Mucosa of descending colon (tissue), 3 donors: ENCODE measurements around the gene ERP44. TPM values are rescaled to one million over a fixed set of nuclear protein-coding genes. Genes with fewer than 3 reads are reported as not detected.
"Not testable (repeated sequence)": the region's sequence is repeated elsewhere in the genome, so short reads cannot be mapped to it uniquely, and the experiment has no call there.

Experiments
- ATAC-seq: fragments of 200-7000 bp; cut with Tn5 transposase; one replicate; pipeline ENCODE4 v1.9.1; 2020; ENCODE audit warnings: mild to moderate bottlenecking, moderate library complexity
- DNase-seq, 3 donors: peaks; one replicate each; pipeline ENCODE4 v3.0.0-alpha.2; 2020
- H3K36me3 ChIP-seq: fragments of 200-600 bp; one replicate; pipeline ENCODE4 v1.8.0; 2021; ENCODE audit warnings: low read depth, mild to moderate bottlenecking
- H3K4me1 ChIP-seq: fragments of 200-600 bp; one replicate; pipeline ENCODE4 v1.8.0; 2021; ENCODE audit warnings: low read depth, mild to moderate bottlenecking
- H3K4me3 ChIP-seq: fragments of 200-600 bp; one replicate; pipeline ENCODE4 v1.8.0; 2021; ENCODE audit warnings: mild to moderate bottlenecking
- H3K9me3 ChIP-seq: fragments of 200-600 bp; one replicate; pipeline ENCODE4 v1.8.0; 2021; ENCODE audit warnings: mild to moderate bottlenecking
- intact Hi-C, 2 donors: fragments of 100-400 bp; cut with DNase I in 1 of 2; cut with micrococcal nuclease in 1 of 2; formaldehyde crosslinking; loops; one replicate each; pipeline versions ENCODE4 v1.11.0 to v1.11.1; 2022; cut with DNase I, micrococcal nuclease
- total RNA-seq, 3 donors: library from RNA; stranded (reverse); fragmentation: NEBNext Ultra II Directional in 2 of 3; extraction: Animal tissue kit (Norgen Biotek cat#: 25700) in 2 of 3; gene quantifications; one replicate each; pipeline versions ENCODE4 v1.2.1 to v1.2.4, GENCODE V29; 2021 to 2023
- TF ChIP-seq, protein P1 (sequence below): fragments of 200-600 bp; IDR thresholded peaks from one replicate; pipeline ENCODE4 v1.8.0; 2022; ENCODE audit warnings: antibody characterized with exemption, mild to moderate bottlenecking
- donor health status: DM: no; HTN: no; CAD: no; lungs with moderate emphysema.
- donor health status: DM: no; HTN: no; CAD: no.
- donor health status: DM: no; HTN: yes; CAD: no.

The ERP44 gene
- total RNA-seq, 3 donors from 2014 or later, result 19.5 to 29.7 (median 26.4) TPM

DNA sequence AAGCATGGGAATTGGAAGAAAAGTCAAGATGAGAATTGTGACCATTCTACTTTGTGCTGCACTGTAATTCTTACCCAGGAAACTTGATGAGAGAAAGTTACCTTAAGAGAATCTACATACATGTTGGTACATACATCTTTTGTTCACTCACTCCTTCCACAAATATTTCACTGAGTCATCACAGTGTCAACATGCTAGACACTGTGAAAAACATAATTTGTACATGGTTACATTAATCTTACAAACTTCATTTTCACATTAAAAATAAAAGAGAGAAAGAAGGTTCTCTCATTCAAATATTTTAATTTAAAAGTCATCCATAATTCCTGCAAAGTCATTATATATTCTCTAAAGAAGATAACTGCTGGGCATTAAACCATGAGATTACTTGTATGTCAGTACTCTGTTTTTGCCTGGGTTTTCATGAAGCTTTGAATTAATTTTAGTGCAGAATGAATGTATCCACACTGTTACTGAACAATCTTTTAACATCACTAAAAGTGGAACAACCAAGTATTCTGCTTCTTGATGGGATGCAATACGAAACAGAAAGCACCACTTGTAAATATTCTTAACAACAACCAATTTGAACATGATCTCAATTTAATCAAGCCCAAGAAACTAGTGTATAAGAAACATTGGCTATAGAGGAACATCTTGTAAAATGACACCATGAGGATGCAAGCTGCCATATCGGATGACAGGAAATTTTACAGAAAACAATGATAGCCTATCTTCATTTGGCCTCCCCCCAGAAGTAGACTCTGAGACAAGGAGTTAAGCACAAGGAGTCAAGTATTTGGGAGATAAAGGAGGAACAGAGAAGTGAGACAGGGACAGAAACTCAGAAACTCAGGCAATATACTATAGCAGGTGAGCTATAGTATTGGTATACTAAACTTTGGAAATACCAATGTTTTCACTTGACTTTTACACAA is 28.4 kb downstream of the ERP44 start:
- no peaks in the 10 kb centered on the region for H3K36me3 ChIP-seq
- H3K4me3 ChIP-seq, result no peak overlapping the region
- no peaks in the 10 kb centered on the region for H3K9me3 ChIP-seq
- TF ChIP-seq, protein P1, sequence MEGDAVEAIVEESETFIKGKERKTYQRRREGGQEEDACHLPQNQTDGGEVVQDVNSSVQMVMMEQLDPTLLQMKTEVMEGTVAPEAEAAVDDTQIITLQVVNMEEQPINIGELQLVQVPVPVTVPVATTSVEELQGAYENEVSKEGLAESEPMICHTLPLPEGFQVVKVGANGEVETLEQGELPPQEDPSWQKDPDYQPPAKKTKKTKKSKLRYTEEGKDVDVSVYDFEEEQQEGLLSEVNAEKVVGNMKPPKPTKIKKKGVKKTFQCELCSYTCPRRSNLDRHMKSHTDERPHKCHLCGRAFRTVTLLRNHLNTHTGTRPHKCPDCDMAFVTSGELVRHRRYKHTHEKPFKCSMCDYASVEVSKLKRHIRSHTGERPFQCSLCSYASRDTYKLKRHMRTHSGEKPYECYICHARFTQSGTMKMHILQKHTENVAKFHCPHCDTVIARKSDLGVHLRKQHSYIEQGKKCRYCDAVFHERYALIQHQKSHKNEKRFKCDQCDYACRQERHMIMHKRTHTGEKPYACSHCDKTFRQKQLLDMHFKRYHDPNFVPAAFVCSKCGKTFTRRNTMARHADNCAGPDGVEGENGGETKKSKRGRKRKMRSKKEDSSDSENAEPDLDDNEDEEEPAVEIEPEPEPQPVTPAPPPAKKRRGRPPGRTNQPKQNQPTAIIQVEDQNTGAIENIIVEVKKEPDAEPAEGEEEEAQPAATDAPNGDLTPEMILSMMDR, result no peak
- intact Hi-C loops, result no loop called here
- DNase-seq (no peak), ATAC-seq (no peak)
- no peaks in the 10 kb centered on the region for H3K4me1 ChIP-seq

DNA sequence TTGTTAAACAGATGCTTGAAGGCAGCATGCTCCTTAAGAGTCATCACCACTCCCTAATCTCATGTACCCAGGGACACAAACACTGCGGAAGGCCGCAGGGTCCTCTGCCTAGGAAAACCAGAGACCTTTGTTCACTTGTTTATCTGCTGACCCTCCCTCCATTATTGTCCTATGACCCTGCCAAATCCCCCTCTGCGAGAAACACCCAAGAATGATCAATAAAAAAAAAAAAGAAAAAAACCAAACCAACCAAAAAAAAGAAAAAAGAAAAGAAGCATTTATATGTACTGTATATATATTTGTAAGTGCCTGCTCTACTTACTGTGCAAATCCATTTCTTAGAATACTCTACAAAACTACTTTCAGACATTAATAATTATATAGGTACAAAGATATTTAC is 29.7 kb downstream of the ERP44 start:
- H3K4me1 ChIP-seq, DNase-seq, ATAC-seq, H3K4me3 ChIP-seq, intact Hi-C loops, H3K9me3 ChIP-seq, H3K36me3 ChIP-seq: not testable (repeated sequence)

DNA sequence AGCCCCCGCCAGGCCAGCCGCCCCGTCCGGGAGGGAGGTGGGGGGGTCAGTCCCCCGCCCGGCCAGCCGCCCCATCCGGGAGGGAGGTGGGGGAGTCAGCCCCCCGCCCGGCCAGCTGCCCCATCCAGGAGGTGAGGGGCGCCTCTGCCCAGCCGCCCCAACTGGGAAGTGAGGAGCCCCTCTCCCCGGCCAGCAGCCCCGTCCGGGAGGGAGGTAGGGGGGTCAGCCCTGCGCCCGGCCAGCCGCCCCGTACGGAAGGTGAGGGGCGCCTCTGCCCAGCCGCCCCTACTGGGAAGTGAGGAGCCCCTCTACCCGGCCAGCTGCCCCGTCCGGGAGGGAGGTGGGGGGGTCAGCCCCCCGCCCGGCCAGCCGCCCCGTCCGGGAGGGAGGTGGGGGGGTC is 30.8 kb downstream of the ERP44 start:
- intact Hi-C loops, H3K36me3 ChIP-seq, H3K4me3 ChIP-seq, H3K4me1 ChIP-seq, ATAC-seq, H3K9me3 ChIP-seq, DNase-seq: not testable (repeated sequence)

DNA sequence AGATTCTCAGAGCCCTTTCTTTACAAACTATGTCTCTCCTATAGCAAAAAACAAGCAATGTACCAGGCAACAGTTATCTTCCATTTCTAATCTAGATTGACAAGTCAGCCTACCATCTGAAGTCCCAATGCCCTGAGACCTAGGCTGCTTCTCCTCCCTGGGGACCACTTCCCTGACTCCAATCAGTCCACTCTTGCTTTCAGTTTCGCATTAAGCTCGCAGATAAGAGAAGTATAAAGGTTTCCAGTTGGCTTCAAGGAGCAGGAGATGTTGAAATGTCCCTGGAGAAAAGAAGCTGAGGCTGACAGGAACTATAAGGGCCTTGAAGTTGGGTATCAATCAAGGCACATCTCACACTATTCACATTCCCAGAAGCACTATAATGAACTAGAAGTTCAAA is 32.3 kb downstream of the ERP44 start:
- TF ChIP-seq, protein P1, result no peak
- DNase-seq, result no peak
- H3K4me3 ChIP-seq, result no peak overlapping the region
- H3K9me3 ChIP-seq, result no peaks in the 10 kb centered on the region
- no peaks in the 10 kb centered on the region for H3K4me1 ChIP-seq
- peak; percentile 56 for ATAC-seq
- H3K36me3 ChIP-seq, result no peaks in the 10 kb centered on the region
- intact Hi-C loops, result no loop called here

DNA sequence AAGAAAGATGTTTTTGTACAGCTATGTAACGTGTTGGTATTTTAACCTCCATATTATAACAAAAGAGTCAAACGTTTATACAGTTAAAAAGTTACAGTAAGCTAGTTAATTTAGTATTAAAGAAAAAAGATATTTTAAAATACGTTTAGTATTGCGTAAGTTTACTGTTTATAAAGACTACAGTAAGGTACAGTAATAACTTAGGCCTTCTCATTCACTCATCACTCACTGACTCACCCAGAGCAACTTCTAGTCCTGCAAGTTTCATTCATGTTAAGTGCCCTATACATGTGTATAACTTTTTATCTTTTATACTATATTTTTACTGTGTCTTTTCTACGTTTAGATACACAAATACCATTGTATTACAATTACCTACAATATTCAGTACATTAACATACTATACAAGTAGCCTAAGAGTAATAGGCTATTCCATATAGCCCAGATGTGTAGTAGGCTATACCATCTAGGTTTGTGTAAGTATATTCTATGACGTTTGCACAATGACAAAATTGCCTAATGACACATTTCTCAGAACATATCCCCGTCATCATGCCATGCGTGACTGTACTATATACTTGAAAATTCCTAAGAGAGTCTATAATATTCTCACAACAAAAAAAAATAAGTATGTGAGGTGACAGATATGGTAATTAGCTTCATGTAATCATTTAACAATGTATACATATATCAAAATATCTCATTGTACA is 33.8 kb downstream of the ERP44 start:
- no peak for ATAC-seq
- Histone ChIP-seq H3K4me3 (no peak overlapping the region), H3K9me3 (no peaks in the 10 kb centered on the region), H3K36me3 (no peaks in the 10 kb centered on the region), H3K4me1 (no peaks in the 10 kb centered on the region)
- intact Hi-C loops, result no loop called here
- TF ChIP-seq, protein P1, result no peak
- no peak for DNase-seq

DNA sequence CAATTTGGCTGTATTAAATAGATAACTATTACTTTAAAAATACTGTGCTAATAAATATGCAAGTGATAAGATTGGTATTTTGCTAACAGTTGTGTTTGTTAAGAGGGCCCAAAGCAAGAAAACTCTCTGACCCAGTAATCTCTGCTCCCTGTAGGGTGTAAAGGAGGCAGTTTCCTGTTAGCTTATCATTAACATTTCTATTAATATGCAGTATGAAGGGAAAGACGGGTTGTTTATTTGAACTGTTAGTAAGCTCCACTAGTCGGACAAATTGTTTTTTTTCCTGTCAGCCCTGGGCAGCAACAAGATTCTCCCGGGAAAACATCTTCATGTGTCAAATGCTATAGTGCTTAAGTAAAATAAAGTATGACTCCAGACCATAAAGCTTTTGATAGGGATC is 35.6 kb downstream of the ERP44 start:
- DNase-seq (no peak), ATAC-seq (no peak)
- no peaks in the 10 kb centered on the region for H3K36me3 ChIP-seq
- H3K9me3 ChIP-seq, result no peaks in the 10 kb centered on the region
- TF ChIP-seq, protein P1, result no peak
- no peaks in the 10 kb centered on the region for H3K4me1 ChIP-seq
- H3K4me3 ChIP-seq, result no peak overlapping the region
- intact Hi-C loops, result no loop called here

DNA sequence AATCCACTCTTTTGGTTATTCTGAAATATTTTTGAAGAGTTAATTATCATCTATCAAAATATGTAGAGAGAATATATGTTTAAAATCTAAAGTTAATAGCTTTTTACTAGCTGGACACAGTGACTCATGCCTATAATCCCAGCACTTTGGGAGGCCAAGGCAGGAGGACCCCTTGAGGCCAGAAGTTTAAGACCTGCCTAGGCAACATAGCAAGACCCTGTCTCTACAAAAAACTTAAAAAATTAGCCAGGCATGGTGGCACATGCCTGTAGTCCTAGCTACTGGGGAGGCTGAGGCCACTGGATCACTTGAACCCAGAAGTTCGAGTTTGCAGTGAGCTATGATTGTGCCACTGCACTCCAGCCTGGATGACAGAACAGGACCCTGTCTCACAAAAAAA is 36.1 kb downstream of the ERP44 start:
- H3K4me3 ChIP-seq, ATAC-seq, H3K36me3 ChIP-seq, intact Hi-C loops, H3K9me3 ChIP-seq, DNase-seq, H3K4me1 ChIP-seq: not testable (repeated sequence)
